GM18498 (cell line): Measurements from ENCODE around the gene NHLH1.

Experiments used
- ATAC-seq: cut with Tn5 transposase; IDR thresholded peaks from one replicate; pipeline ENCODE4 v1.9.1; 2021; ENCODE audit warnings: mild to moderate bottlenecking, moderate library complexity; ENCODE audit not compliant: unreplicated experiment

Gene NHLH1

GRCh38 chr1:160366731-160367515 is at the start of gene NHLH1:
NHLH1 (plus strand) TSS chr1:160367071; CDS start chr1:160370732, 3,661 bp downstream.
- no peak for ATAC-seq

GRCh38 chr1:160322831-160323230 is 44.0 kb upstream of the NHLH1 start:
- ATAC-seq, result no peak

GRCh38 chr1:160325252-160325651 is 41.6 kb upstream of the NHLH1 start:
- ATAC-seq, result no peak

- ATAC-seq, result no peak
Measured at GRCh38 chr1:160326418-160326817, 40.5 kb upstream of the NHLH1 start.

GRCh38 chr1:160328184-160328583 is 38.7 kb upstream of the NHLH1 start:
- ATAC-seq, result no peak

GRCh38 chr1:160330119-160330518 is 36.8 kb upstream of the NHLH1 start:
- ATAC-seq, result no peak

- no peak for ATAC-seq
Measured at GRCh38 chr1:160332516-160332915, 34.4 kb upstream of the NHLH1 start.

- no peak for ATAC-seq
Measured at GRCh38 chr1:160338580-160338979, 28.3 kb upstream of the NHLH1 start.

- ATAC-seq, result no peak
Measured at GRCh38 chr1:160340146-160340545, 26.7 kb upstream of the NHLH1 start.

GRCh38 chr1:160340866-160341265 is 26.0 kb upstream of the NHLH1 start:
- ATAC-seq, result no peak

GRCh38 chr1:160342526-160342925 is 24.3 kb upstream of the NHLH1 start:
- peak; percentile 8 for ATAC-seq

- peak; percentile 94 for ATAC-seq
Measured at GRCh38 chr1:160342953-160343869, 23.7 kb upstream of the NHLH1 start, which contains the start of the genes COPA and NCSTN. COPA (minus strand) TSS chr1:160343250; CDS start chr1:160343170, 80 bp downstream. NCSTN (plus strand) TSS chr1:160343383; CDS start chr1:160343397, 14 bp downstream.

- no peak for ATAC-seq
Measured at GRCh38 chr1:160344241-160344640, 22.6 kb upstream of the NHLH1 start.

- ATAC-seq, result no peak
Measured at GRCh38 chr1:160344936-160345335, 21.9 kb upstream of the NHLH1 start.

GRCh38 chr1:160346463-160346862 is 20.4 kb upstream of the NHLH1 start:
- no peak for ATAC-seq

- ATAC-seq, result no peak
Measured at GRCh38 chr1:160346958-160347357, 19.9 kb upstream of the NHLH1 start.

- no peak for ATAC-seq
Measured at GRCh38 chr1:160351629-160352028, 15.2 kb upstream of the NHLH1 start.

- ATAC-seq, result no peak
Measured at GRCh38 chr1:160352555-160352954, 14.3 kb upstream of the NHLH1 start.

GRCh38 chr1:160353223-160353622 is 13.6 kb upstream of the NHLH1 start:
- no peak for ATAC-seq

GRCh38 chr1:160354388-160354985 is 12.4 kb upstream of the NHLH1 start:
- no peak for ATAC-seq

- ATAC-seq, result no peak
Measured at GRCh38 chr1:160357286-160358002, 9.4 kb upstream of the NHLH1 start.
